ENCODE data around the gene BBOX1.

Gene BBOX1

DNA sequence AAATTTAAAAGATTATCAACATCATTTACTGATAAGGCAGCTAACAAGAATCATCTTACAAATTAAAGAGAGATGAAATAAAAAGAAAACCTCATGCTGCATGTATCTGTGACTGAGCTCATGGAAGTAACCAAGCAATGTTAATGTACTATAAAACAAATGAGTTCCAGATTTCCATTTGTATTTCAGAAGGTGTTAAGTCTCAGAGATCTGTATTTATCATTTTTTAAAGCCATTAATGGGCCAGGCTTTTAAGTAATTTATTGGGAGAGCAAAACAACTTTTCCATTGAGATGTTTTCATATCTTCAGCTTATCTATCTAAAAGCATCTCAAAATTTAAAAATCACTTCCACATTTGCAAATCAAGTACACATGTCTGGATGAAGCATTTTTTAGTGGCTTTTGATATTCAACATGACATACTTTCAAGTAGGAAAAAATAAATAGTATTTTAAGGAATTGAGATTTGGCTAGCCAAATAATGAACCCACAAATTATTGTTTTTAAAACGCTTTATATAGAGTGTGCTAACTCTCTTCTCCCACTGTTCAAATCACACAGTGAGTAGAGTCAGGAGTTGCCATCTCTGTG lies 17.9 kb upstream of the BBOX1 start:
- no peak overlapping the region for H3K4me3 ChIP-seq (ENCODE audit: low read depth, low read length)
- TF ChIP-seq, protein P1, sequence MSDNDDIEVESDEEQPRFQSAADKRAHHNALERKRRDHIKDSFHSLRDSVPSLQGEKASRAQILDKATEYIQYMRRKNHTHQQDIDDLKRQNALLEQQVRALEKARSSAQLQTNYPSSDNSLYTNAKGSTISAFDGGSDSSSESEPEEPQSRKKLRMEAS (IDR thresholded peaks at IDR 0.05; ENCODE audit: low read depth, low read length), result no peak
- no peak for TF ChIP-seq MYC (IDR thresholded peaks at IDR 0.05; ENCODE audit: low read depth, low read length)
- no peak for TF ChIP-seq CTCF (IDR thresholded peaks at IDR 0.05; ENCODE audit: low read depth, low read length)
- TF ChIP-seq POLR2A (IDR thresholded peaks at IDR 0.05; ENCODE audit: extremely low read depth, insufficient read length), result no peak
- no peak for DNase-seq (ENCODE audit: low read depth)

DNA sequence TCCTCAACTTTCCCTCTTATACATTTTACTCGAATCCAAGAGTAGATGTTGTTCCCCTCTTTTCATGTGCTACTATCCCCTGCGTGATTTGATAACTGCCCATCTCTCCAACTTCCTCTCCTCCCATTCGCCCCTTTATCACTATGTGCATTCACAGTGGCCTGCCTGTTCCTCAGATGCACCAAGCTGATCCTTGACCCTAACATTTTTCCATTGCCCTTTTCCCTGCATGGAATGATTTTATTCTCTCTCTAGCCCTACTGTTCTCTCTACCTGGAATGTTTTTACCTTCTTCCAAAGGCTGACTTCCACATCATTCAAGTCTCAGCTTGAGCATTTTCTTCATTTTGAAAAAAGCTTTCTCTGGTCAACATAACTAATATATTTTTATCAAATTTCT lies 15.8 kb upstream of the BBOX1 start:
- no peak for DNase-seq (ENCODE audit: low read depth)
- H3K4me3 ChIP-seq (ENCODE audit: low read depth, low read length), result no peak overlapping the region
- TF ChIP-seq POLR2A (IDR thresholded peaks at IDR 0.05; ENCODE audit: extremely low read depth, insufficient read length) (no peak), CTCF (IDR thresholded peaks at IDR 0.05; ENCODE audit: low read depth, low read length) (no peak), MYC (IDR thresholded peaks at IDR 0.05; ENCODE audit: low read depth, low read length) (no peak)
- TF ChIP-seq, protein P1 (IDR thresholded peaks at IDR 0.05; ENCODE audit: low read depth, low read length), result no peak

DNA sequence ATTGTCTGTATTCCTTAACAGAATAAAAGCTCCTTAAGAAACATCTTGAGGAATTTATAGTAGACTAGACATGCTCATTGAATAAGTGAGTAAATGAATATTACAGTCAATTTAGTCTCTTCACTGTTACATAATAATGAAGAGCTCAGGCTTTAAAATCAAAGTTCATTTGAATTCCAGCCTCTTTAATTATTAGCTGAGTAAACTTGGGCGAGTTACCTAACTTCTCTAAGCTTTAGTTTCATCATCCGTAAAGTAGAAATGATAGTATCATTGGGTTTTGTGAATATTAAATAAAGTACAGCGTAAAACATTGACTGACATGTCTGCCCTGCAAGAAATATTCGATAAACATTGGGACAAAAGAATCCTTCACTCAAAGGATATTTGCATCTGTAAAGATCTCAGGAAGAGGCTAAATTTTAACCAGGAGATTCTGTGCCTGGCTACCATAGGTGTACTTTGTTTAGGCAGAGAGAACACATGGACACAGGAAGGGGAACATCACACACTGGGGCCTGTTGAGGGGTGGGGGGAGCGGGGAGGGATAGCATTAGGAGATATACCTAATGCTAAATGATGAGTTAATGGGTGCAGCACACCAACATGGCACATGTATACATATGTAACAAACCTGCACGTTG lies 15.2 kb upstream of the BBOX1 start:
- TF ChIP-seq CTCF (IDR thresholded peaks at IDR 0.05; ENCODE audit: low read depth, low read length), result no peak
- TF ChIP-seq MYC (IDR thresholded peaks at IDR 0.05; ENCODE audit: low read depth, low read length), result no peak
- no peak for TF ChIP-seq POLR2A (IDR thresholded peaks at IDR 0.05; ENCODE audit: extremely low read depth, insufficient read length)
- TF ChIP-seq, protein P1 (IDR thresholded peaks at IDR 0.05; ENCODE audit: low read depth, low read length), result no peak
- H3K4me3 ChIP-seq (ENCODE audit: low read depth, low read length), result no peak overlapping the region
- DNase-seq (ENCODE audit: low read depth), result no peak

DNA sequence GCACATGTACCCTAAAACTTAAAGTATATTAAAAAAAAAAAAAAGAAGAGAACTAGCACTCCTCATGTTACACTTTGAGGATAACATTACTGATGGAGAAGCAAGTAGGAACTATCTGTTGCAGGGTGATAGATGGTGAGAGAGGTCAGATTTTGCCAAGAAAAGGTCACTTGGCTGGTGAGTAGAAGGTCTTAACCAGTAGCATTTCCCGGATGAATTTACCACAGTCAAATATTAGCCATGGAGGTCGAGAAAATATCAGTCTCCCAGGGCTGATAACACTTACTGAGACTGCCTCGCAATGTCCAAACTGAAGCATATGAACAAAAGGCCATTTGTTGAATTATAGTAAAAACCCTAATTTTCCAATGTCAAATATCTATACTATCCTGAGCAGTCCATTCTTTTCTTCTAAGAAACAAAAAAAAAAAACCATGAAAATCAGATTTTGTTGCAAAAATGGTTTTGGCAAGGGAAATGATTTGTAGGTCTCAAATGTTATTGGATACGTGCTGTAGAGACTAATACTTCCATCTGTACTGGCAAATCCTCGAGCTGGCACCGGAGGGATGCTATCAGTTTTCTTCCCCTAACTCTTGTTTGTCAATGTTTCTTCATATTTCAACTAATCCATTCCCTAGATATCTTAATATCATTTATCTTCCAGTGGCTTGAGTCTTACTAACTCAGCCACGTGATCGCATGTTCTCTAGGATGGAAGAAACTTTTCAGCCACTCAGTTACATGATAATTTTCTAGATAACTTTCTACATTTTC lies 14.5 kb upstream of the BBOX1 start:
- no peak for DNase-seq (ENCODE audit: low read depth)
- H3K4me3 ChIP-seq (ENCODE audit: low read depth, low read length), result no peak overlapping the region
- TF ChIP-seq CTCF (IDR thresholded peaks at IDR 0.05; ENCODE audit: low read depth, low read length) (no peak), POLR2A (IDR thresholded peaks at IDR 0.05; ENCODE audit: extremely low read depth, insufficient read length) (no peak), MYC (IDR thresholded peaks at IDR 0.05; ENCODE audit: low read depth, low read length) (no peak)
- TF ChIP-seq, protein P1 (IDR thresholded peaks at IDR 0.05; ENCODE audit: low read depth, low read length), result no peak

- TF ChIP-seq, protein P1 (IDR thresholded peaks at IDR 0.05; ENCODE audit: low read depth, low read length), result no peak
- TF ChIP-seq CTCF (IDR thresholded peaks at IDR 0.05; ENCODE audit: low read depth, low read length) (no peak), POLR2A (IDR thresholded peaks at IDR 0.05; ENCODE audit: extremely low read depth, insufficient read length) (no peak), MYC (IDR thresholded peaks at IDR 0.05; ENCODE audit: low read depth, low read length) (no peak)
- no peak overlapping the region for H3K4me3 ChIP-seq (ENCODE audit: low read depth, low read length)
- no peak for DNase-seq (ENCODE audit: low read depth)
Measured at GRCh38 chr11:27028561-27028965, 12.1 kb upstream of the BBOX1 start.

Data from NB4 (cell line).